Measurements from ENCODE around the gene ZNF883. TPM values are rescaled to one million over a fixed set of nuclear protein-coding genes. Genes with fewer than 3 reads are reported as not detected.

The ZNF883 gene
- total and polyA plus RNA-seq, 2 donors (not counting 3 experiments of a cell fraction or from before 2014, with no cell fraction given): 0.15 TPM; not detected in 1

DNA sequence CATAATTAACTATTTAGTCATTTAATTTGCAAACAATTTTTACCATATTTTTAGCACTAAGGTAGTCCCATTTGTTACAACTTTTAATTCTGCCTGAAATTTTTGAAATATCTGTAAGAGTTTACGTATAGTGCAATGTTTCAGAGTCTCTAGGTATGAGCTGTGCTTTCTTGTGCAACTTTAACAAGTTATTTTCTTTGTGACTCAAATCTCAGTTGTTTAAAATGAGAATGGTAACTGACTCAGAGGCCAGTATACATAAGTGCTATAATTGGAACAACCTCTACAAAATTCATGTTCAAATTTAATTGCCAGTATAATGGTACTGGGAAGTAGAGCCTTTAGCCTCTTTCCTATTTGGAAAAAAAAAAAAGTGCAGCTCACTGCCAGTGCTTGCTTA lies 14.2 kb upstream of the ZNF883 start:
- H3K9ac ChIP-seq (replicated peaks; ENCODE audit: extremely low read depth, insufficient read depth, low read length): no peak overlapping the region
- H3K27me3 ChIP-seq (ENCODE audit: control insufficient read depth in 2 of 2, insufficient read depth in 2 of 2, low read length in 2 of 2): no peaks in the 10 kb centered on the region
- ChIA-PET POLR2A (no interaction called here), CTCF (no interaction called here)
- FAIRE-seq (no peak), DNase-seq (ENCODE audit: low read depth, low spot score) (no peak)
- no peaks in the 10 kb centered on the region for H3K4me1 ChIP-seq (ENCODE audit: control insufficient read depth, extremely low read depth, insufficient read depth, low read length)
- H3K79me2 ChIP-seq (ENCODE audit: control insufficient read depth, insufficient read depth, low read length): no peaks in the 10 kb centered on the region
- H3K9me1 ChIP-seq (replicated peaks; ENCODE audit: control insufficient read depth, extremely low read depth, insufficient read depth, low read length): no peaks in the 10 kb centered on the region
- no peak overlapping the region for H3K4me3 ChIP-seq (replicated peaks in 1 of 3; ENCODE audit: insufficient read depth in 1 of 3, low read depth in 1 of 3, low read length in 3 of 3)
- BruUV-seq (replicated peaks): no TSS peak
- dilution Hi-C loops (cut with MboI; ENCODE audit: extremely low pct_ligation_motif_present, low sequenced_read_pairs) (no loop called here), intact Hi-C loops (cut with micrococcal nuclease) (no loop called here)
- no peak overlapping the region for H2AFZ ChIP-seq (ENCODE audit: low read depth, low read length)
- H4K20me1 ChIP-seq (replicated peaks; ENCODE audit: control insufficient read depth, extremely low read depth, insufficient read depth, low read length): no peaks in the 10 kb centered on the region
- H3K36me3 ChIP-seq (ENCODE audit: control insufficient read depth in 2 of 2, extremely low read depth in 1 of 2, insufficient read depth in 2 of 2, low read length in 2 of 2): no peaks in the 10 kb centered on the region
- TF ChIP-seq JUN (IDR thresholded peaks at IDR 0.05; ENCODE audit: borderline replicate concordance, insufficient read depth, insufficient read length, low read depth) (no peak), POLR2AphosphoS5 (IDR thresholded peaks at IDR 0.05; ENCODE audit: insufficient read depth, low read depth, low read length) (no peak), MYC (IDR thresholded peaks at IDR 0.05; ENCODE audit: low read depth, low read length) (no peak), POLR2A (IDR thresholded peaks at IDR 0.05; ENCODE audit: low read depth, low read length) (no peak), EZH2 (IDR thresholded peaks at IDR 0.05; ENCODE audit: borderline replicate concordance, low read depth, low read length, severe bottlenecking) (no peak), FOS (IDR thresholded peaks at IDR 0.05; ENCODE audit: borderline replicate concordance, insufficient read depth, low read length) (no peak), GATA2 (IDR thresholded peaks at IDR 0.05; ENCODE audit: insufficient read depth, insufficient read length, low read depth, low read length) (no peak)
- TF ChIP-seq, protein P1, sequence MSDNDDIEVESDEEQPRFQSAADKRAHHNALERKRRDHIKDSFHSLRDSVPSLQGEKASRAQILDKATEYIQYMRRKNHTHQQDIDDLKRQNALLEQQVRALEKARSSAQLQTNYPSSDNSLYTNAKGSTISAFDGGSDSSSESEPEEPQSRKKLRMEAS (IDR thresholded peaks at IDR 0.05; ENCODE audit: insufficient read depth, insufficient read length): no peak
- TF ChIP-seq, protein P2, sequence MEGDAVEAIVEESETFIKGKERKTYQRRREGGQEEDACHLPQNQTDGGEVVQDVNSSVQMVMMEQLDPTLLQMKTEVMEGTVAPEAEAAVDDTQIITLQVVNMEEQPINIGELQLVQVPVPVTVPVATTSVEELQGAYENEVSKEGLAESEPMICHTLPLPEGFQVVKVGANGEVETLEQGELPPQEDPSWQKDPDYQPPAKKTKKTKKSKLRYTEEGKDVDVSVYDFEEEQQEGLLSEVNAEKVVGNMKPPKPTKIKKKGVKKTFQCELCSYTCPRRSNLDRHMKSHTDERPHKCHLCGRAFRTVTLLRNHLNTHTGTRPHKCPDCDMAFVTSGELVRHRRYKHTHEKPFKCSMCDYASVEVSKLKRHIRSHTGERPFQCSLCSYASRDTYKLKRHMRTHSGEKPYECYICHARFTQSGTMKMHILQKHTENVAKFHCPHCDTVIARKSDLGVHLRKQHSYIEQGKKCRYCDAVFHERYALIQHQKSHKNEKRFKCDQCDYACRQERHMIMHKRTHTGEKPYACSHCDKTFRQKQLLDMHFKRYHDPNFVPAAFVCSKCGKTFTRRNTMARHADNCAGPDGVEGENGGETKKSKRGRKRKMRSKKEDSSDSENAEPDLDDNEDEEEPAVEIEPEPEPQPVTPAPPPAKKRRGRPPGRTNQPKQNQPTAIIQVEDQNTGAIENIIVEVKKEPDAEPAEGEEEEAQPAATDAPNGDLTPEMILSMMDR (IDR thresholded peaks at IDR 0.05; ENCODE audit: extremely low read depth in 1 of 2, insufficient read depth in 1 of 2, low read depth in 1 of 2, low read length in 2 of 2): no peak
- no peaks in the 10 kb centered on the region for H3K9me3 ChIP-seq (replicated peaks; ENCODE audit: control insufficient read depth, insufficient read depth, low read length)
- H3K27ac ChIP-seq (ENCODE audit: insufficient read depth, low read depth, low read length): no peak overlapping the region
- no peak overlapping the region for H3K4me2 ChIP-seq (ENCODE audit: insufficient read depth, low read length)

All from endothelial cell of umbilical vein (primary cell).